Measurements from ENCODE around the gene PDZD7. TPM values are rescaled to one million over a fixed set of nuclear protein-coding genes. Genes with fewer than 3 reads are reported as not detected.

Gene PDZD7
- total and polyA plus RNA-seq, 9 of the 15 experiments (the other 6 are each of a cell fraction or from before 2014, with no cell fraction given): 0.04 to 0.24 (median 0.08) TPM; not detected in 3

- TF ChIP-seq ZBTB40 (IDR thresholded peaks at IDR 0.05) (no peak), ZBTB40 (CRISPR knock-in tag; IDR thresholded peaks at IDR 0.05) (no peak), CTCF (IDR thresholded peaks at IDR 0.05 in 2 of 3, conservative IDR thresholded peaks at IDR 0.05 in 1 of 3; ENCODE audit: insufficient read depth in 2 of 3, low read depth in 1 of 3, low read length in 3 of 3) (no peak), GTF3C2 (IDR thresholded peaks at IDR 0.05; ENCODE audit: borderline replicate concordance, extremely low read depth, insufficient read length) (no peak), ZFP30 (CRISPR knock-in tag; IDR thresholded peaks at IDR 0.05; ENCODE audit: borderline replicate concordance) (no peak)
Observed at GRCh38 chr10:101073631-101074030, 42.7 kb upstream of the PDZD7 start (continued).
